ENCODE results near the gene NUDT12.
A peak's percentile ranks its signal among the peaks of the same experiment; 100 is the strongest.

The NUDT12 gene

GRCh38 chr5:103562453-103563157 is at the start of gene NUDT12:
Gene NUDT12, minus strand, starts transcription at chr5:103562789. Its CDS starts 2,541 bp downstream, at chr5:103560248.
- no peak for TF ChIP-seq CTCF (IDR thresholded peaks at IDR 0.05)
- peak within 1 kb of the TSS; percentile 83 to 90 for H3K27ac ChIP-seq
- peak; percentile 92 for DNase-seq (ENCODE audit: low spot score)
- H3K4me3 ChIP-seq, result peak within 1 kb of the TSS; percentile 78

GRCh38 chr5:103607346-103607745 is 44.8 kb upstream of the NUDT12 start:
- no peak for TF ChIP-seq CTCF (IDR thresholded peaks at IDR 0.05)
- DNase-seq (ENCODE audit: low spot score), result no peak
- no peak overlapping the region for H3K27ac ChIP-seq
- H3K4me3 ChIP-seq, result no peak overlapping the region

GRCh38 chr5:103605277-103605676 is 42.7 kb upstream of the NUDT12 start:
- no peak for TF ChIP-seq CTCF (IDR thresholded peaks at IDR 0.05)
- Histone ChIP-seq H3K27ac (no peak overlapping the region), H3K4me3 (no peak overlapping the region)
- no peak for DNase-seq (ENCODE audit: low spot score)

- H3K27ac ChIP-seq, result no peak overlapping the region
- no peak for TF ChIP-seq CTCF (IDR thresholded peaks at IDR 0.05)
- no peak overlapping the region for H3K4me3 ChIP-seq
- DNase-seq (ENCODE audit: low spot score), result no peak
Observed at GRCh38 chr5:103602438-103602837, 39.8 kb upstream of the NUDT12 start.

- H3K4me3 ChIP-seq, result no peak overlapping the region
- DNase-seq (ENCODE audit: low spot score), result no peak
- TF ChIP-seq CTCF (IDR thresholded peaks at IDR 0.05), result no peak
- H3K27ac ChIP-seq, result no peak overlapping the region
Observed at GRCh38 chr5:103601314-103601713, 38.7 kb upstream of the NUDT12 start.

DNA sequence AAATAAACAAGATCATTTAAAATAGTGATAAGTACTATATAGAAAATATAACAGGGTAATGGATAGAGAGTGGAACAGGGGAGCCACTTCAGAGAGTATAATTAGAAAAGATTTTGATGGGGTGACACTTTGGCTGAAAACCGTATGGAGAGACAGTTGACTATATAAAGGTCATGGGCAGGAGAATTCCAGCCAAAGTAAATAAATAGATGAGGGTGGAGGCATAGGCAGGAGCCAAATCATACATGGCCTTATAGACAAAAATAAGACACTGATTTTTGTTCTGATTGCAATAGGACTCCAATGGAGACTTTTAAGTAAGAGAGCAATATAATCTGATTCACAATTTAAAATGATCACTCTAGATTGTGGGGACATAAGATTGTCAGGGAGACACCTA is 37.5 kb upstream of the NUDT12 start:
- no peak for DNase-seq (ENCODE audit: low spot score)
- no peak for TF ChIP-seq CTCF (IDR thresholded peaks at IDR 0.05)
- no peak overlapping the region for H3K27ac ChIP-seq
- no peak overlapping the region for H3K4me3 ChIP-seq

DNA sequence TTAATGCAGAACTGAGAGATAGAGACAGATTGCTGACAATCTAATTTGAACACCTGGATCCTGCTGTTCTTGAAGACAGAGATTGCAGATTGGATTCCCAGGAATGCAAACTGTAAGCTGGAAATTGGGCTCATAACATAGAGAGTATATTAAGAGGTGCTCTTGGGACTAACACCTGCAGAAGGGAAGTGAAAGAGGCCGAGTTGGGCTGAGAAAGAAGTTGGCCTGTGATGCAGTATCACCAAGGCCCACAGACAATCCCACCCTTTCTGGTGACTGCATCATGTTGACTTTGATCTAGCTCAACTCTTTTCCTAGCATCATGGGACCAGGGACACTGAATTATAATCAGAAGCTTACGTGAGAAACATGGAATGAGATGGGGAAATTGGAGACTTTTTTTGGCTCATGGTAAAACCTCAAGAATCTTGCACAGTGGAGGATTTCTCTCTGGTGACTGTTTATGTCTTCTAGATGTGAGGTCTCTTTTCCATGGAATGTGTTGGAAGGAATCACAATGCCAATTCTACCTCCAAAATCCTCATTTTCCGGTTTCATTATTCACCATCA is 36.5 kb upstream of the NUDT12 start:
- TF ChIP-seq CTCF (IDR thresholded peaks at IDR 0.05), result no peak
- Histone ChIP-seq H3K27ac (no peak overlapping the region), H3K4me3 (no peak overlapping the region)
- DNase-seq (ENCODE audit: low spot score), result no peak
